IMR-90 (cell line): ENCODE measurements around the gene PTX4.

Experiments
- TF ChIP-seq, protein P1 (sequence below): fragments of 150-350 bp; IDR thresholded peaks from 2 replicates; pipeline ENCODE4 v1.6.1; 2016; ENCODE audit warnings: low read depth, mild to moderate bottlenecking, low read length, moderate library complexity, borderline replicate concordance
- TF ChIP-seq, protein P2 (sequence below): conservative IDR thresholded peaks from 2 replicates; pipeline ENCODE4 v1.5.1; 2012; ENCODE audit warnings: mild to moderate bottlenecking, low read depth, low read length, improper control_type of control experiment

DNA sequence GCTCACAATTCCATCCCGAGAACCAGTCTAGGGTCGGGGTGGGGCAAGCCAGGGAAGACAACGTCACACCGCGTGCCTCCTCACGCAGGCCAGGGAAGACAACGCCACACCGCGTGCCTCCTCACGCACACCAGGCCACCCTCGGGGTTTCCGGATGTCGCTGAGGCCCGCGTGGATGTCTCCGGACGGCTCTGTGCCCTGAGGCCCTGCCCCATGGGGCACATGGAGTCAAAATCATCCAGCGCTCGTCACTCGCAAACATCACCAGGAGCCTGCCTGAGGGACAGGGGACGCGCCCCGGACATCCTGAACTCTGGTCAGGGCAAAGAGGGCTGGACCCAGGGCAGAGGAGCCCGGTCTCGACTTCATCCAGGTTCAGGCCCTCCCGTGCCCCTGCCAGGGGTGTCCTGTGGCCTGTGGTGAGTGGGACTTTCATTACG, 48.4 kb upstream of the PTX4 start:
- TF ChIP-seq, protein P1, sequence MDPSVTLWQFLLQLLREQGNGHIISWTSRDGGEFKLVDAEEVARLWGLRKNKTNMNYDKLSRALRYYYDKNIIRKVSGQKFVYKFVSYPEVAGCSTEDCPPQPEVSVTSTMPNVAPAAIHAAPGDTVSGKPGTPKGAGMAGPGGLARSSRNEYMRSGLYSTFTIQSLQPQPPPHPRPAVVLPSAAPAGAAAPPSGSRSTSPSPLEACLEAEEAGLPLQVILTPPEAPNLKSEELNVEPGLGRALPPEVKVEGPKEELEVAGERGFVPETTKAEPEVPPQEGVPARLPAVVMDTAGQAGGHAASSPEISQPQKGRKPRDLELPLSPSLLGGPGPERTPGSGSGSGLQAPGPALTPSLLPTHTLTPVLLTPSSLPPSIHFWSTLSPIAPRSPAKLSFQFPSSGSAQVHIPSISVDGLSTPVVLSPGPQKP = no peak
- TF ChIP-seq, protein P2, sequence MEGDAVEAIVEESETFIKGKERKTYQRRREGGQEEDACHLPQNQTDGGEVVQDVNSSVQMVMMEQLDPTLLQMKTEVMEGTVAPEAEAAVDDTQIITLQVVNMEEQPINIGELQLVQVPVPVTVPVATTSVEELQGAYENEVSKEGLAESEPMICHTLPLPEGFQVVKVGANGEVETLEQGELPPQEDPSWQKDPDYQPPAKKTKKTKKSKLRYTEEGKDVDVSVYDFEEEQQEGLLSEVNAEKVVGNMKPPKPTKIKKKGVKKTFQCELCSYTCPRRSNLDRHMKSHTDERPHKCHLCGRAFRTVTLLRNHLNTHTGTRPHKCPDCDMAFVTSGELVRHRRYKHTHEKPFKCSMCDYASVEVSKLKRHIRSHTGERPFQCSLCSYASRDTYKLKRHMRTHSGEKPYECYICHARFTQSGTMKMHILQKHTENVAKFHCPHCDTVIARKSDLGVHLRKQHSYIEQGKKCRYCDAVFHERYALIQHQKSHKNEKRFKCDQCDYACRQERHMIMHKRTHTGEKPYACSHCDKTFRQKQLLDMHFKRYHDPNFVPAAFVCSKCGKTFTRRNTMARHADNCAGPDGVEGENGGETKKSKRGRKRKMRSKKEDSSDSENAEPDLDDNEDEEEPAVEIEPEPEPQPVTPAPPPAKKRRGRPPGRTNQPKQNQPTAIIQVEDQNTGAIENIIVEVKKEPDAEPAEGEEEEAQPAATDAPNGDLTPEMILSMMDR = no peak
